Heart left ventricle (tissue), 13 donors: ENCODE measurements around the gene SLC30A3.

Experiments used
- CTCF ChIP-seq, 12 donors: fragments of 200-600 bp; sonication (generic) in 4 of 12; IDR thresholded peaks; one replicate each; pipeline versions ENCODE4 v1.5.0 to v1.8.0; 2018 to 2022; ENCODE audit warnings: antibody characterized with exemption in 12 of 12, mild to moderate bottlenecking in 5 of 12
- POLR2A ChIP-seq, 2 donors: fragments of 450-650 bp; IDR thresholded peaks; one replicate each; pipeline ENCODE4 v1.6.1; 2017; ENCODE audit warnings: antibody characterized with exemption in 2 of 2, mild to moderate bottlenecking in 2 of 2, moderate library complexity in 2 of 2
- donor health status: ischemic (EF 13 %, LVEDD 7.1; RV severe dilation, severe dysfunction).
- donor health status: DM: no; HTN: yes; CAD: no.
- donor health status: DM: no; HTN: no; CAD: no.
- donor health status: ischemic (EF 25% LVEDD 6.9; RV normal size, moderate dysfunction).
- donor health status: ischemic (EF 25% LVEDD 5.7; RV mildly dilated, moderate dysfunction).
- donor health status: ischemic (EF 35%, LVEDD 5.7; RV mildly dilated, moderate dysfunction).
- donor health status: nonischemic (EF 11% LVEDD 7.7; RV severe dilation, severe dysfunction).
- donor health status: DM: yes; HTN: yes; CAD: no.
- donor health status: PGD.
- donor health status: ischemic (EF 29% LVEDD 5.4; RV normal size, mild dysfunction).
- donor health status: nonischemic (EF 23%, LVEDD 6.1; RV moderate dilation, normal function).

GRCh38 chr2:27247893-27248292 lies 15.0 kb downstream of the SLC30A3 start:
- TF ChIP-seq CTCF (IDR thresholded peaks at IDR 0.05) (no peak), POLR2A (IDR thresholded peaks at IDR 0.05) (no peak)
